M059J (cell line): ENCODE data around the gene NT5DC1. TPM values are rescaled to one million over a fixed set of nuclear protein-coding genes. Genes with fewer than 3 reads are reported as not detected.
A peak's percentile ranks its signal among the peaks of the same experiment; 100 is the strongest.
"Not testable (repeated sequence)": the region's sequence is repeated elsewhere in the genome, so short reads cannot be mapped to it uniquely, and the experiment has no call there.

ENCODE experiments used
- DNase-seq: peaks from one replicate; pipeline ENCODE4 v3.0.0-alpha.2; 2012; ENCODE audit warnings: low read depth
- total RNA-seq: library from RNA; depleted of rRNA; stranded (reverse); fragments of >200 nt; shearing (Covaris generic); gene quantifications from 2 replicates; pipeline ENCODE4 v1.2.3, GENCODE V29; 2014

Gene NT5DC1
- total RNA-seq, 1 experiment from 2014 or later: 11.7 TPM

- DNase-seq: peak; percentile 5
These were observed 11.7 kb upstream of the NT5DC1 start for GRCh38 chr6:116088946-116089345.

- no peak for DNase-seq
These were observed 10.4 kb upstream of the NT5DC1 start for GRCh38 chr6:116090251-116090650.

GRCh38 chr6:116094041-116094440, 6.6 kb upstream of the NT5DC1 start:
- no peak for DNase-seq

DNA sequence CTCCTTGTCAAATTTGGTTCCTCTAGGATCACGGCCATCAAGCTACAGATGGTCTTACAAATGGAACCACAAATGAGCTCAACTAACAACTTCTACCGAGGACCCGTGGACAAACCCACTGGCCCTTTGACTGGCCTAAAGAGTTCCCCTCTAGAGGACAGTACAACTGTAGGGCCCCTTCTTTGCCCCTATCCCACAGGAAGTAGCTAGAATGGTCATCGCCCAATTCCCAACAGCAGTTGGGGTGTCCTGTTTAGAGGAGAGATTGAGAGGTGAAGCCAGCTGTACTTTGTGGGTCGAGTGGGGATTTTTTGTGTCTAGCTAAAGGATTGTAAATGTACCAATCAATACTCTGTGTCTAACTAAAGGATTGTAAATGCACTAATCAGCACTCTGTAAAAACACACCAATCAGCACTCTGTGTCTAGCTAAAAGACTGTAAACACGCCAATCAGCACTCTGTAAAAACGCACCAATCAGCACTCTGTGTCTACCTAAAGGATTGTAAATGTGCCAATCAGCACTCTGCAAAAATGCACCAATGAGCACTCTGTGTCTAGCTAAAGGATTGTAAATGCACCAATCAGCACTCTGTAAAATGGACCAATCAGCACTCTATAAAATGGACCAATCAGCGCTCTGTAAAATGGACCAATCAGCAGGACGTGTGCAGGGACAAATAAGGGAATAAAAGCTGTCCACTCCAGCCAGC, 4.4 kb upstream of the NT5DC1 start:
- DNase-seq: not testable (repeated sequence)

DNA sequence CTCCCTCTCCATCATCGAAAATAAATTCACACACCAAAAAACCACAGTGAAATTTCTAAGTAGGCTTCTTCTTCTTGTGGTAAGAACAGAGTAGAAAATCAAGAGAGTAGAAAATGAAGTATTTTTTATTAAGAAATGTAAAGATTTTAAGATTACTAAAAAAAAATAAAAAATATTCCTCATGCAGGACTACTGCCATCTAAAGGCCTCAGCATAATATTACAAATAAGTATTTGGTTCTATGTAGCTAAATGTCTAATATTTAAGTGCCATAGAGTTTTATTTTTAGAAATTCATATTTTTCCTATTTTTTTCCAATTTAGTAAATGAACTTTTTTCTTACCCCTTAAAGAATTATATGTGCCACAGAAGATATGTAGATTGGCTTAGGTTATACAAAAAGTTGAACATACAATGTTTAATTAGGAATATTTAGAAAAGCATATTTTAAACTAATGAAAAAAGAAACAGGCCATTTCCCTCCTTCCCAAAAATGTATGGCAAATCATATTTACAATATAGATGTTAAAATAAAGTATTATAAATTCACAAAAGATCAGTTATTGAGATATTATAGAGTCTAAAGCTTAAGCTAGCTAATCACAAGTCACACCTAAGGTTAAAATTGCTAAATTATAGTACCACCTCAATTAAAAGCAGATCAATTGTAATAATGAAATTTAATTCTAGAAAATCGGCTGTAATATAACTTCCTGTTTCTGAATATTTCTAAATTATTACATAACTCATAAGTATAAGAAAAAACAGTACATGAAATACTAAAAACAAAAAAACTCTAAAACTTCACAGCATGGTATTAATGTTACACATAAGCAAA, 3.5 kb upstream of the NT5DC1 start:
- DNase-seq: peak; percentile 15

- no peak for DNase-seq
These were observed 1.6 kb upstream of the NT5DC1 start for GRCh38 chr6:116099036-116099435.

GRCh38 chr6:116101302-116101718, 657 bp downstream of the NT5DC1 start:
- DNase-seq: no peak

DNA sequence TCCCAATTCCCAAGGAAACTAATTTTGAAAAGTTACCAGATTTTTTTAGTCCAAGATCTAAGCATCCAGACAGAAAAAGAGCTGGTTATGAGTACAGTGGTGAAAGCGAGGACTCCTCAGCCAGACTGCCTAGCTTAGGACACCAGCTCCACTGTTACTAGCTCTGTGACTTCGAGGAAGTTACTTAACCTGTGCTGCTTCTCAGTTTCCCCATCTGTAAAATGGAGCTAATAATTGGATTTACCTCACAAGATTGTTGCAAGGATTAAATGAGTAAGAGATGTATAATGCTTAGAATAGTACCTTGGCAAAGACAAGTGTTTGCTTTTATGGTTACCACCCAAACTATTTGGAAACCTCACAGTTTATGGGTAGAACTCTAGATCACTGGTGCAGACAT, 1.1 kb downstream of the NT5DC1 start:
- no peak for DNase-seq

DNA sequence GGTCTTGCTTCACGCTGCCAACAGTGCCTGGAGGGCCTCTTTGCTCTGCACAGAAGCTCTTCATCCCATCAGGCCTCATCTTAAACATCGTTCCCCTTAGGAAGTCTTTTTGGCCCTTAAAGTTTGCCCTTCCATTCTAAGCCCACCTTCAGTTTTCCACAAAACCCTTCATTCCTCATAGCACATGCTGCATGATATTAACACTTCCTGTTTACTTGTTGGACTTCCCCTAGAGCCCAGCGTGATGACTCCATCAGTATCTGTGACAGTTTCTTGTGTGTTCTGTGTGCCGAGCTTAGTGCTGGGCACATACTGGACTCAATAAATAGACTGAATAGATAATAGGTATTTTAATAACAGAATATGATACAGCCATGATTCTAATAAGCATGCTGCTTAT, 2.2 kb downstream of the NT5DC1 start:
- no peak for DNase-seq

DNA sequence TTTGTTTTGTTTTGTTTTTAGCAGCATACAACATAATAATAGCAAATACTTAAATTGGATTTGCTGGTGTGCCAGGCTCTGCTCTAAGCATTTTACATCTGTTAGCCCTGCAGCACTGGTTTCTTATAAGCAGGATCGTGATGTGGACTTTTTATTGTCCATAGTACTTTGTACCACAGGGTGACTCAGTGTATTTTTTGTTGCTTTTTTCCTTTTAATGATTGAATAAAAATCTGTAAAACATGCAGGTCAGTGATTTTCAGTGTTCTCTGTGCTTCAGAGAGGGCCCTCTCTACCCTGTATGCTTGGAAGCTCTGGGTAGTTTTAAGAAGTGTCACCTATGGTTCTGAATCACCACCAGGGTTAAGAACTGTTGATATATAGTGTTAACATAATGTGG, 4.0 kb downstream of the NT5DC1 start:
- no peak for DNase-seq

DNA sequence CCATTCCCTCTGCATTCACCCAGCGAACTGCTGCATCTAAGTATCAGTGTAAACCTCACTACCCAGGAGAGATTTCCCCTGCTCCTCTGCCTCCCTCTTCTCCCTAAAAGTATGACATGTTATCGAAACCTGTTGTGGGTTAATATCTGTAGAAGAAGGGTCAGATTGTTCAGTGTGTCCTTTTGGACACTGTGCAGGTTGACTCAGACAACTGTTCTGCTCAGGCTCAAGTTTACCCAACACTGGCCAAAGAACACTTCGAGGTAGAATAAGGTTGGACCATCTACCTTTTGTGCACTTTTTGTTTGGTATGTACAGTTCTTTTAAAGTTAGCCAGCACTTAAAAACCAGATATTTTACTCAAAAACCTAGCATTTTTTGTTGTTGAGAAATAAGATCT, 4.6 kb downstream of the NT5DC1 start:
- no peak for DNase-seq

GRCh38 chr6:116106146-116106545, 5.5 kb downstream of the NT5DC1 start:
- DNase-seq: no peak

GRCh38 chr6:116108836-116109235, 8.2 kb downstream of the NT5DC1 start:
- no peak for DNase-seq

DNA sequence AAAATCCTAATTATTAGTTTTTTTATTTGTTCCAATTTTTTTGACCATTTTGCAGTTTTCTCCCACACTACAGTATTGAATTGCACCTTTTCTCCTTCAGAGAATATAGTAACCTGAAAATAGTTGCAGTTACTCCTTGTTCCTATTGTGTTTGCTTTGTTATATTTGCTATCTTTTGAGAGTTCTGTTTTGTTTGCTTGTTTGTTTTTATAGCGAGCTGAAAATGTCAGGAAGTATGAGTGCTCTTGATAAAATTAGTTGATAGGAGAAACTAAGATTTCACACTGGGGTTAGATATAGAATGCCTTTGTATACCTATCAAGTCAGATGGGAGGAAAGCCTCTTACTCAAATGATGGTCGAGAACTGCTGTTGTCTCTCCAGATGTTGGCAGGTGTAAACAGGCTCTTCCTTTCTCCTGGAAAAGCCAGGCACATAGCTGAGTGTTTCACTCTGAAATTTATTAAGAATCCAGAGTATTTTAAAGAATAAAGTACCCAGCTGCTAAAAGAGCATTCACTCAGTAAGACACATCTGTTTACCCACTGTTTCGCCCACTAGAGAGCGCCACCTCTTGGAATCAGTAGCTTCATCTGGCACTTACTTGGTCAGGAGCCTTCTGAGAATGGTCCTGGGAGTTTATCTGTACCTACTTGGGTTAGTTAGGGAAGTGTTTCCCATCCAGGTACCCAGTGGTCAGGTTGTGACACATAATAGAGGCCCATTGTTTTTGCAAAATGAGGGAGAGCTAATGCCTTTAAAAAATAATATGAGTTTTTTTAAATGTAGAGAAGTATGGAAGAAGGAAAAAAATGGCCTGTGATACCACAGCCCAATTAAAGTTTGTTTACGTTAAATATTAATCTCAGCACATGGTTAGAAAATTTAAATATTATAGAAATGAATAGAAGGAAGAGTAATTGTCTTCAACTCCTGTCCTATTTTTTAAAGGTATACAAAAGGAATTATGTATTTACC, 11.2 kb downstream of the NT5DC1 start:
- peak; percentile 41 for DNase-seq

DNA sequence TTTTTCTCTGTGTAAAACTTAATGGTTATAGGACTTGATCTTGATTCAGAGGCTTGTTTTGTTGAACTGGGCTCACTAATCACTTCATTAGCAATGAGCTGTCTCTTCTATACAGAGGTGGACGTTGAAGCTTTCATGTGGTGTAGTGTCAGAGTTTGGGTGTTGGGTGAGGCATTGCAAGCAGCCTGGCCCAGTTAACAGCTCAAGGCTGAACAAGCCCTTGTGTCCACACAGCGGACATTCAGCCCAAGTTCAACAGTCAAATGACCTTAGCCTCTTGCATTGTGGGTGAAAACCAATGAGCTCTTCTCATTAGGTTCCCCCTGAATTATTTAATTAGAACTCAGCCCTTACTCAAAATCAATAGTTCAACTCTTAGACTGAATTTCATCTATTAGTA, 12.7 kb downstream of the NT5DC1 start:
- DNase-seq: no peak

DNA sequence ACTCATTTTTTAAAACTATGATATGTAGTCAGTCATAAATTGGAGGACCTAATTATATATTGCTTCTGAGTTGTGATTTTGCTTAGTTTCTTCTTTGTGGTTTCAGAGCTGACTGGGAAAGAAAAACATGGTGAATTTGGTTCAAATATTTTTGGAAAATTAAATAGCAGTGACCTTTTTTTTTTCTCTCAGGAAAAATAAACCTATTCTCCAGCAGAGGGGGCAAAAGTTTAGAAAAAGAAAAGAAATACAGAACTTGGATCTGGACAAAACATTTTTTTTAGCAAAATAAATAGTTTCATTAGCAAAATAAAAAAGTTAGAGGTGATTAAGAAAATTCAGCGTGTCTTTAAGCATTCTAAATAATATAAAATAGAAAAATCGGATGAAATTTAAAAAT, 15.1 kb downstream of the NT5DC1 start:
- peak; percentile 13 for DNase-seq

- peak; percentile 79 for DNase-seq
These were observed 18.0 kb downstream of the NT5DC1 start for GRCh38 chr6:116118608-116119007.

GRCh38 chr6:116120430-116120829, 19.8 kb downstream of the NT5DC1 start:
- no peak for DNase-seq

DNA sequence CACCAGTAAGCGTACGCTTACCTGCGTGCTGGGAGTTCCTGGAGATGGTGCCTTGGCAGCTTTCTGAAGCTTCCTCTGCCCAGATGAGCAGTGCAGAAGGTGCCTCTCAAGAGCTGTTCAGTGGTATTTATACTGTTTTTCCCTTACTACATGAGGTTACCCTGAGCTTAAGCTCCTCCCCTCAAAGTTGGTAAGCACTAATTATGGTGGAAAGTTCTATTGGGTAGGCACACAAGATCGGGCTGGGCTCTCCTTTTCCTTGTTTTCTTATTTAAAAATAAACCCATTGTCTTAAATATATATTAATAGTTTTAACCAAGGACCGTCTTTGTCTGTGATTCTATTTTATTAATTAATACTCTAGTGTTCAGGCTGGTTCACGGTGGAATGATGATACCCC, 25.4 kb downstream of the NT5DC1 start, which contains the start of gene COL10A1:
COL10A1 (minus strand) TSS at position 101 of the 400 bp plus-strand sequence. CDS start 640 bp downstream, outside the sequence.
- DNase-seq: no peak

- DNase-seq: no peak
These were observed 27.3 kb downstream of the NT5DC1 start for GRCh38 chr6:116127771-116128493.

DNA sequence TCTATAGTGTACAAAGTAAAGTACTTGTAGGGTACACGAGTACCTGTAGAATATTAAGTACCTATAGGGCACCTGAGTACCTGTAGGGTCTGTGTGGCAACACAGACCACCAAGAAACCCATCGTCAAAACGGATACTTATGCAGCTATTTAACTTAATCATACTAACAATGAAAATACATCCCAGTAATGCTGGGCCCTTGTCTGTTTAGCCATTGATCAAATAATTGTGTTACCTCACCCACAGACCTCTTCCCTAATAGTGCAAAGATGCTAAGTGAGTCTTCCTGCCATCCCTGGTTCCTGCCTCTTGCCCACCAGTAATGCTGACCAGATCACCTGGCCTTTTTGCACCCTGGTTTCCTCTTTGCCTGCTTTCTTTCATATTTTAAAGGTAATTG, 32.8 kb downstream of the NT5DC1 start:
- no peak for DNase-seq
